Loucy (cell line): ENCODE results near the gene AQP7.

Experiments
- CTCF ChIP-seq: fragments of 200-600 bp; sonication (generic); conservative IDR thresholded peaks from 2 replicates; pipeline ENCODE4 v1.5.1; 2014; ENCODE audit warnings: mild to moderate bottlenecking, antibody characterized with exemption, low read length
- EZH2phosphoT487 ChIP-seq: fragments of 200-600 bp; IDR thresholded peaks from 2 replicates; pipeline ENCODE4 v1.6.1; 2018; ENCODE audit warnings: antibody characterized with exemption, mild to moderate bottlenecking, moderate library complexity, borderline replicate concordance

- no peak for TF ChIP-seq CTCF
- TF ChIP-seq EZH2phosphoT487, result no peak
Measured at GRCh38 chr9:33346564-33346963, 55.8 kb downstream of the AQP7 start.
